Muscle layer of colon (tissue), 2 donors: ENCODE data around the gene WDFY4.

Source experiments
- H3K27ac ChIP-seq: one replicate; pipeline ENCODE4 v1.7.0; 2013; ENCODE audit warnings: low read depth, mild to moderate bottlenecking, low read length, moderate library complexity
- H3K27me3 ChIP-seq, 2 donors: one replicate each; pipeline ENCODE4 v1.7.0; 2013; ENCODE audit warnings: low read length in 2 of 2, mild to moderate bottlenecking in 2 of 2; ENCODE audit not compliant: insufficient read depth in 2 of 2, control insufficient read depth in 1 of 2
- H3K36me3 ChIP-seq: one replicate; pipeline ENCODE4 v1.7.0; 2013; ENCODE audit warnings: mild to moderate bottlenecking, low read length; ENCODE audit not compliant: insufficient read depth
- H3K4me1 ChIP-seq: one replicate; pipeline ENCODE4 v1.7.0; 2013; ENCODE audit warnings: mild to moderate bottlenecking, low read length; ENCODE audit not compliant: insufficient read depth
- H3K4me3 ChIP-seq, 2 donors: one replicate each; pipeline ENCODE4 v1.7.0; 2013; ENCODE audit warnings: low read length in 2 of 2, low read depth in 1 of 2, mild to moderate bottlenecking in 1 of 2, moderate library complexity in 1 of 2
- H3K9ac ChIP-seq: one replicate; pipeline ENCODE4 v1.7.0; 2013; ENCODE audit warnings: low read length
- H3K9me3 ChIP-seq: one replicate; pipeline ENCODE4 v1.7.0; 2013; ENCODE audit warnings: mild to moderate bottlenecking, low read length
- donor health status: abdominal sarcoma.
- donor health status: Adenocarcinoma of cecum.

Gene WDFY4

GRCh38 chr10:48947690-48948469 lies 263.2 kb downstream of the WDFY4 start:
- H3K4me1 ChIP-seq, result no peaks in the 10 kb centered on the region
- H3K9me3 ChIP-seq, result no peaks in the 10 kb centered on the region
- H3K9ac ChIP-seq, result no peak overlapping the region
- no peaks in the 10 kb centered on the region for H3K27me3 ChIP-seq
- H3K36me3 ChIP-seq, result no peaks in the 10 kb centered on the region
- H3K27ac ChIP-seq, result no peak overlapping the region
- H3K4me3 ChIP-seq, result no peak overlapping the region

GRCh38 chr10:48948470-48949037 lies 263.9 kb downstream of the WDFY4 start:
- Histone ChIP-seq H3K4me3 (no peak overlapping the region), H3K9me3 (no peaks in the 10 kb centered on the region), H3K4me1 (no peaks in the 10 kb centered on the region), H3K27me3 (no peaks in the 10 kb centered on the region), H3K9ac (no peak overlapping the region), H3K36me3 (no peaks in the 10 kb centered on the region), H3K27ac (no peak overlapping the region)

GRCh38 chr10:48951707-48952106 lies 267.0 kb downstream of the WDFY4 start:
- Histone ChIP-seq H3K4me1 (peaks cover 5% of the 10 kb centered on the region), H3K4me3 (no peak overlapping the region), H3K9ac (no peak overlapping the region), H3K27ac (no peak overlapping the region), H3K27me3 (no peaks in the 10 kb centered on the region), H3K9me3 (no peaks in the 10 kb centered on the region), H3K36me3 (no peaks in the 10 kb centered on the region)

GRCh38 chr10:48957361-48958151 lies 272.9 kb downstream of the WDFY4 start:
- H3K27me3 ChIP-seq, result no peaks in the 10 kb centered on the region
- no peak overlapping the region for H3K9ac ChIP-seq
- H3K27ac ChIP-seq, result no peak overlapping the region
- no peak overlapping the region for H3K4me3 ChIP-seq
- H3K36me3 ChIP-seq, result no peaks in the 10 kb centered on the region
- no peaks in the 10 kb centered on the region for H3K9me3 ChIP-seq
- H3K4me1 ChIP-seq, result peaks cover 5% of the 10 kb centered on the region

GRCh38 chr10:48958598-48959190 lies 274.0 kb downstream of the WDFY4 start:
- no peaks in the 10 kb centered on the region for H3K9me3 ChIP-seq
- peaks cover 3% of the 10 kb centered on the region for H3K4me1 ChIP-seq
- no peaks in the 10 kb centered on the region for H3K27me3 ChIP-seq
- H3K9ac ChIP-seq, result no peak overlapping the region
- no peak overlapping the region for H3K27ac ChIP-seq
- no peak overlapping the region for H3K4me3 ChIP-seq
- no peaks in the 10 kb centered on the region for H3K36me3 ChIP-seq

GRCh38 chr10:48964038-48964437 lies 279.4 kb downstream of the WDFY4 start:
- no peaks in the 10 kb centered on the region for H3K9me3 ChIP-seq
- no peak overlapping the region for H3K27ac ChIP-seq

GRCh38 chr10:48965460-48965859 lies 280.8 kb downstream of the WDFY4 start:
- no peak overlapping the region for H3K27ac ChIP-seq

More at GRCh38 chr10:48964038-48964437, 279.4 kb downstream of the WDFY4 start:
- H3K4me3 ChIP-seq, result no peak overlapping the region
- H3K27me3 ChIP-seq, result no peaks in the 10 kb centered on the region
- H3K36me3 ChIP-seq, result no peaks in the 10 kb centered on the region
- H3K4me1 ChIP-seq, result no peaks in the 10 kb centered on the region
- no peak overlapping the region for H3K9ac ChIP-seq

GRCh38 chr10:48968036-48968435 lies 283.4 kb downstream of the WDFY4 start:
- H3K4me1 ChIP-seq, result no peaks in the 10 kb centered on the region
- H3K9ac ChIP-seq, result no peak overlapping the region
- H3K9me3 ChIP-seq, result no peaks in the 10 kb centered on the region
- no peak overlapping the region for H3K4me3 ChIP-seq
- no peaks in the 10 kb centered on the region for H3K27me3 ChIP-seq
- no peaks in the 10 kb centered on the region for H3K36me3 ChIP-seq
- H3K27ac ChIP-seq, result no peak overlapping the region

More at GRCh38 chr10:48965460-48965859, 280.8 kb downstream of the WDFY4 start:
- no peak overlapping the region for H3K4me3 ChIP-seq
- no peaks in the 10 kb centered on the region for H3K4me1 ChIP-seq
- no peak overlapping the region for H3K9ac ChIP-seq
- H3K27me3 ChIP-seq, result no peaks in the 10 kb centered on the region
- no peaks in the 10 kb centered on the region for H3K36me3 ChIP-seq
- H3K9me3 ChIP-seq, result no peaks in the 10 kb centered on the region

- H3K27ac ChIP-seq, result no peak overlapping the region
- no peaks in the 10 kb centered on the region for H3K9me3 ChIP-seq
- no peaks in the 10 kb centered on the region for H3K4me1 ChIP-seq
- no peak overlapping the region for H3K9ac ChIP-seq
- no peaks in the 10 kb centered on the region for H3K27me3 ChIP-seq
- no peak overlapping the region for H3K4me3 ChIP-seq
- no peaks in the 10 kb centered on the region for H3K36me3 ChIP-seq
Measured at GRCh38 chr10:48970046-48970445, 285.4 kb downstream of the WDFY4 start.

- no peak overlapping the region for H3K4me3 ChIP-seq
- no peaks in the 10 kb centered on the region for H3K27me3 ChIP-seq
- no peaks in the 10 kb centered on the region for H3K4me1 ChIP-seq
- H3K9ac ChIP-seq, result no peak overlapping the region
- H3K27ac ChIP-seq, result no peak overlapping the region
- no peaks in the 10 kb centered on the region for H3K36me3 ChIP-seq
- H3K9me3 ChIP-seq, result no peaks in the 10 kb centered on the region
Measured at GRCh38 chr10:48970654-48971053, 286.0 kb downstream of the WDFY4 start.

- Histone ChIP-seq H3K4me1 (no peaks in the 10 kb centered on the region), H3K9me3 (no peaks in the 10 kb centered on the region), H3K27ac (no peak overlapping the region), H3K27me3 (no peaks in the 10 kb centered on the region), H3K4me3 (no peak overlapping the region), H3K36me3 (no peaks in the 10 kb centered on the region), H3K9ac (no peak overlapping the region)
Measured at GRCh38 chr10:48973065-48973464, 288.4 kb downstream of the WDFY4 start.
